Panc1 (cell line): ENCODE results near the gene FMO3. TPM values are rescaled to one million over a fixed set of nuclear protein-coding genes. Genes with fewer than 3 reads are reported as not detected.

Experiments used
- ATAC-seq: fragments of 200-7000 bp; cut with Tn5 transposase; 2 replicates; pipeline ENCODE4 v1.9.1; 2020; ENCODE audit warnings: mild to moderate bottlenecking, moderate library complexity
- BruUV-seq: library from RNA; stranded (reverse); fragments of 400-500 nt; replicated peaks from 2 replicates; lab custom pipeline; 2021; lab: Mats Ljungman, UMichigan
- CTCF ChIA-PET: fragments of 300-600 bp; sonication (Branson Sonifier 250); formaldehyde crosslinking; loops from one replicate; lab custom pipeline; 2022; ENCODE audit warnings: antibody characterized with exemption; lab: Charles Lee
- POLR2A ChIA-PET: fragments of 300-600 bp; sonication (Branson Sonifier 250); formaldehyde crosslinking; loops from one replicate; lab custom pipeline; 2022; ENCODE audit warnings: antibody characterized with exemption; lab: Charles Lee
- DNase-seq: peaks from one replicate; pipeline ENCODE4 v3.0.0-alpha.2; 2010; ENCODE audit warnings: low read depth, low spot score
- H3K27ac ChIP-seq: 2 replicates; pipeline ENCODE4 v1.5.1; 2011; ENCODE audit warnings: mild to moderate bottlenecking, low read length, inconsistent platforms
- H3K27me3 ChIP-seq: fragments of 200-500 bp; sonication (Bioruptor generic); 2 replicates; pipeline ENCODE4 v1.6.0; 2014; ENCODE audit warnings: low read length, inconsistent platforms; ENCODE audit not compliant: control insufficient read depth, insufficient read depth
- H3K36me3 ChIP-seq: fragments of 200-500 bp; sonication (Bioruptor generic); 2 replicates; pipeline ENCODE4 v1.5.1; 2014; ENCODE audit warnings: inconsistent platforms, mild to moderate bottlenecking, low read length, moderate library complexity; ENCODE audit not compliant: control insufficient read depth, insufficient read depth
- H3K4me1 ChIP-seq: 2 replicates; pipeline ENCODE4 v1.5.1; 2011; ENCODE audit warnings: inconsistent platforms, mild to moderate bottlenecking, low read length, moderate library complexity; ENCODE audit not compliant: control insufficient read depth, insufficient read depth
- H3K4me3 ChIP-seq, 2 experiments: 2 replicates each; pipeline ENCODE4 v1.5.1; 2011 to 2012; ENCODE audit warnings: low read depth in 2 of 2, low read length in 2 of 2, mild to moderate bottlenecking in 2 of 2, inconsistent platforms in 1 of 2, moderate library complexity in 1 of 2
- H3K9me3 ChIP-seq: fragments of 200-500 bp; sonication (Bioruptor generic); 2 replicates; pipeline ENCODE4 v1.5.1; 2014; ENCODE audit warnings: low read depth, mild to moderate bottlenecking, inconsistent platforms, low read length, moderate library complexity; ENCODE audit not compliant: control insufficient read depth, insufficient read depth
- CTCF ChIP-seq: fragments of 450-650 bp; IDR thresholded peaks from 2 replicates; pipeline ENCODE4 v1.5.1; 2017; ENCODE audit warnings: mild to moderate bottlenecking
- POLR2AphosphoS5 ChIP-seq: IDR thresholded peaks from 2 replicates; pipeline ENCODE4 v1.6.1; 2012; ENCODE audit warnings: mild to moderate bottlenecking, low read depth, low read length, moderate library complexity
- REST ChIP-seq, 2 experiments: IDR thresholded peaks; 2 replicates each; pipeline ENCODE4 v1.6.1; 2011 to 2012; ENCODE audit warnings: low read depth in 2 of 2, control low read depth in 1 of 2, low read length in 1 of 2, mild to moderate bottlenecking in 1 of 2, moderate library complexity in 1 of 2; ENCODE audit not compliant: insufficient read depth in 1 of 2
- SIN3A ChIP-seq: IDR thresholded peaks from 2 replicates; pipeline ENCODE4 v1.6.1; 2012; ENCODE audit warnings: low read depth, mild to moderate bottlenecking, low read length, moderate library complexity, borderline replicate concordance; ENCODE audit not compliant: insufficient read depth
- TCF7L2 ChIP-seq: IDR thresholded peaks from 2 replicates; pipeline ENCODE4 v1.6.1; 2011; ENCODE audit warnings: mild to moderate bottlenecking, low read depth, low read length, inconsistent platforms
- in situ Hi-C: cut with HindIII; loops from 2 replicates; pipeline ENCODE4 v1.10.0; 2016; ENCODE audit warnings: low sequenced_read_pairs, low pct_unique_long_range_greater_than_20kb
- intact Hi-C: fragments of 100-400 bp; cut with micrococcal nuclease; formaldehyde crosslinking; loops from one replicate; pipeline ENCODE4 v1.10.0; 2022; ENCODE audit not compliant: unreplicated experiment
- total RNA-seq: library from RNA; stranded (reverse); gene quantifications from one replicate; pipeline ENCODE4 v1.2.1, GENCODE V29; 2021; ENCODE audit not compliant: unreplicated experiment

The FMO3 gene
- total RNA-seq, 1 experiment from 2014 or later: not detected

- intact Hi-C loops: no loop called here
- in situ Hi-C loops: no loop called here
- no peak for ATAC-seq
Observed at GRCh38 chr1:171152549-171152948, 61.8 kb downstream of the FMO3 start.

GRCh38 chr1:171155484-171155883 is 64.8 kb downstream of the FMO3 start:
- in situ Hi-C loops (no loop called here), intact Hi-C loops (no loop called here)
- DNase-seq (no peak), ATAC-seq (no peak)
- Histone ChIP-seq H3K9me3 (no peaks in the 10 kb centered on the region), H3K36me3 (no peaks in the 10 kb centered on the region), H3K27me3 (no peaks in the 10 kb centered on the region), H3K4me3 (no peak overlapping the region), H3K4me1 (no peaks in the 10 kb centered on the region), H3K27ac (no peak overlapping the region)
- TF ChIP-seq TCF7L2: no peak
- TF ChIP-seq POLR2AphosphoS5: no peak
- no peak for TF ChIP-seq REST (IDR thresholded peaks at IDR 0.05; ENCODE audit: insufficient read depth in 1 of 2, low read depth in 2 of 2, low read length in 1 of 2)
- TF ChIP-seq SIN3A: no peak
- no peak for TF ChIP-seq CTCF
- POLR2A ChIA-PET: no interaction called here
- CTCF ChIA-PET: no interaction called here
- BruUV-seq: no TSS peak

More at GRCh38 chr1:171152549-171152948, 61.8 kb downstream of the FMO3 start:
- CTCF ChIA-PET: no interaction called here
- TF ChIP-seq POLR2AphosphoS5 (no peak), CTCF (no peak), TCF7L2 (no peak)
- no peaks in the 10 kb centered on the region for H3K4me1 ChIP-seq
- no peak for DNase-seq
- no TSS peak for BruUV-seq
- POLR2A ChIA-PET: no interaction called here
- no peaks in the 10 kb centered on the region for H3K36me3 ChIP-seq
- H3K27ac ChIP-seq: no peak overlapping the region
- no peaks in the 10 kb centered on the region for H3K9me3 ChIP-seq
- no peak overlapping the region for H3K4me3 ChIP-seq
- H3K27me3 ChIP-seq: no peaks in the 10 kb centered on the region
